Spinal cord (tissue), 10 donors: ENCODE results near the gene ADARB2. TPM values are rescaled to one million over a fixed set of nuclear protein-coding genes. Genes with fewer than 3 reads are reported as not detected.

Experiments
- DNase-seq, 6 donors: peaks; one replicate each; pipeline versions ENCODE4 v3.0.0 to v3.0.0-alpha.2; 2013 to 2015; ENCODE audit warnings: low spot score in 6 of 6, low read depth in 4 of 6
- H3K27ac ChIP-seq: one replicate; pipeline ENCODE4 v1.5.1; 2013; ENCODE audit warnings: low read depth, low read length, control low read depth
- H3K27me3 ChIP-seq: one replicate; pipeline ENCODE4 v1.6.1; 2013; ENCODE audit warnings: low read length; ENCODE audit not compliant: control insufficient read depth, insufficient read depth
- H3K36me3 ChIP-seq: one replicate; pipeline ENCODE4 v1.6.1; 2013; ENCODE audit warnings: low read length; ENCODE audit not compliant: control insufficient read depth, insufficient read depth
- H3K4me1 ChIP-seq: one replicate; pipeline ENCODE4 v1.6.1; 2013; ENCODE audit warnings: low read length; ENCODE audit not compliant: control insufficient read depth, insufficient read depth
- H3K4me3 ChIP-seq: one replicate; pipeline ENCODE4 v1.5.1; 2013; ENCODE audit warnings: low read depth, low read length, control low read depth
- H3K9me3 ChIP-seq: one replicate; pipeline ENCODE4 v1.6.1; 2013; ENCODE audit warnings: low read length; ENCODE audit not compliant: control insufficient read depth, insufficient read depth
- WGBS: methylation state at CpG from one replicate; pipeline ENCODE4 v1.1.5; 2013; ENCODE audit warnings: missing lambda C conversion rate; ENCODE audit not compliant: insufficient coverage; 5-methylcytosine and 5-hydroxymethylcytosine counted together
- polyA plus RNA-seq, 2 donors: library from polyadenylated mRNA; unstranded; fragments of 120-200 nt; gene quantifications; one replicate each; pipeline ENCODE4 v1.2.1, GENCODE V29; 2013; ENCODE audit not compliant: insufficient read length in 2 of 2
- total RNA-seq, 2 donors: library from RNA; depleted of rRNA in 1 of 2; stranded (reverse); fragments of 120-200 nt in 1 of 2; fragments of >200 nt in 1 of 2; gene quantifications; one replicate each; pipeline versions ENCODE4 v1.2.3 to v1.2.4, GENCODE V29; 2013 to 2014
- donor health status: healthy.

ADARB2 gene
- total and polyA plus RNA-seq, 4 donors = 4.1 to 11.2 (median 8.3) TPM

GRCh38 chr10:1187151-1187854 is 550.0 kb downstream of the ADARB2 start:
- DNase-seq = no peak
- Histone ChIP-seq H3K4me1 (peaks cover 24% of the 10 kb centered on the region), H3K9me3 (no peaks in the 10 kb centered on the region), H3K27me3 (no peaks in the 10 kb centered on the region), H3K4me3 (no peak overlapping the region), H3K27ac (peak overlapping the region; percentile 48), H3K36me3 (peaks cover 43% of the 10 kb centered on the region)
- WGBS = 97% methylated on average over 27 of the region's 29 CpGs

GRCh38 chr10:1186683-1186990 is 550.7 kb downstream of the ADARB2 start:
- no peak overlapping the region for H3K4me3 ChIP-seq
- H3K27ac ChIP-seq = no peak overlapping the region
- peaks cover 24% of the 10 kb centered on the region for H3K4me1 ChIP-seq
- 88% methylated on average over 7 of the region's 7 CpGs for WGBS
- no peak for DNase-seq
- peaks cover 45% of the 10 kb centered on the region for H3K36me3 ChIP-seq
- no peaks in the 10 kb centered on the region for H3K9me3 ChIP-seq
- H3K27me3 ChIP-seq = peaks cover 2% of the 10 kb centered on the region

GRCh38 chr10:1185911-1186682 is 551.2 kb downstream of the ADARB2 start:
- no peak overlapping the region for H3K27ac ChIP-seq
- peaks cover 2% of the 10 kb centered on the region for H3K27me3 ChIP-seq
- H3K36me3 ChIP-seq = peaks cover 42% of the 10 kb centered on the region
- no peaks in the 10 kb centered on the region for H3K9me3 ChIP-seq
- DNase-seq = no peak
- H3K4me1 ChIP-seq = peaks cover 21% of the 10 kb centered on the region
- WGBS = 91% methylated on average over 23 of the region's 24 CpGs
- H3K4me3 ChIP-seq = no peak overlapping the region

GRCh38 chr10:1184541-1185430 is 552.5 kb downstream of the ADARB2 start:
- H3K27me3 ChIP-seq = peaks cover 2% of the 10 kb centered on the region
- 85% methylated on average over 34 of the region's 45 CpGs for WGBS
- H3K4me1 ChIP-seq = peaks cover 28% of the 10 kb centered on the region
- no peak for DNase-seq
- H3K36me3 ChIP-seq = peaks cover 40% of the 10 kb centered on the region
- H3K27ac ChIP-seq = no peak overlapping the region
- H3K9me3 ChIP-seq = no peaks in the 10 kb centered on the region
- no peak overlapping the region for H3K4me3 ChIP-seq

- WGBS = 62% methylated on average over 12 of the region's 12 CpGs
- H3K4me3 ChIP-seq = no peak overlapping the region
- no peaks in the 10 kb centered on the region for H3K9me3 ChIP-seq
- peaks cover 2% of the 10 kb centered on the region for H3K27me3 ChIP-seq
- H3K27ac ChIP-seq = no peak overlapping the region
- H3K4me1 ChIP-seq = peaks cover 28% of the 10 kb centered on the region
- peaks cover 44% of the 10 kb centered on the region for H3K36me3 ChIP-seq
- DNase-seq = no peak
Measured at GRCh38 chr10:1183701-1184100, 553.6 kb downstream of the ADARB2 start.

GRCh38 chr10:1183033-1183396 is 554.3 kb downstream of the ADARB2 start:
- no peak overlapping the region for H3K4me3 ChIP-seq
- H3K36me3 ChIP-seq = peaks cover 44% of the 10 kb centered on the region
- DNase-seq = no peak
- peaks cover 28% of the 10 kb centered on the region for H3K4me1 ChIP-seq
- H3K9me3 ChIP-seq = no peaks in the 10 kb centered on the region
- 92% methylated on average over 18 of the region's 18 CpGs for WGBS
- peaks cover 2% of the 10 kb centered on the region for H3K27me3 ChIP-seq
- H3K27ac ChIP-seq = no peak overlapping the region

GRCh38 chr10:1182280-1183032 is 554.9 kb downstream of the ADARB2 start:
- DNase-seq = no peak
- 86% methylated on average over 19 of the region's 30 CpGs for WGBS
- peaks cover 2% of the 10 kb centered on the region for H3K27me3 ChIP-seq
- no peak overlapping the region for H3K27ac ChIP-seq
- H3K36me3 ChIP-seq = peaks cover 43% of the 10 kb centered on the region
- no peaks in the 10 kb centered on the region for H3K9me3 ChIP-seq
- peaks cover 23% of the 10 kb centered on the region for H3K4me1 ChIP-seq
- no peak overlapping the region for H3K4me3 ChIP-seq

GRCh38 chr10:1180836-1181235 is 556.5 kb downstream of the ADARB2 start:
- no peak overlapping the region for H3K27ac ChIP-seq
- DNase-seq = peak in 2 of 6 donors; percentile 28 to 58
- H3K9me3 ChIP-seq = no peaks in the 10 kb centered on the region
- H3K4me1 ChIP-seq = peaks cover 23% of the 10 kb centered on the region
- peaks cover 30% of the 10 kb centered on the region for H3K36me3 ChIP-seq
- WGBS = 50% methylated on average over 9 of the region's 11 CpGs
- H3K27me3 ChIP-seq = peaks cover 2% of the 10 kb centered on the region
- H3K4me3 ChIP-seq = no peak overlapping the region

GRCh38 chr10:1180071-1180730 is 557.1 kb downstream of the ADARB2 start:
- Histone ChIP-seq H3K4me3 (no peak overlapping the region), H3K27me3 (peaks cover 2% of the 10 kb centered on the region), H3K9me3 (no peaks in the 10 kb centered on the region), H3K36me3 (peaks cover 27% of the 10 kb centered on the region), H3K27ac (no peak overlapping the region), H3K4me1 (peaks cover 23% of the 10 kb centered on the region)
- 97% methylated on average over 14 of the region's 16 CpGs for WGBS
- no peak for DNase-seq
